ENCODE measurements around the gene PIAS2.

DNA sequence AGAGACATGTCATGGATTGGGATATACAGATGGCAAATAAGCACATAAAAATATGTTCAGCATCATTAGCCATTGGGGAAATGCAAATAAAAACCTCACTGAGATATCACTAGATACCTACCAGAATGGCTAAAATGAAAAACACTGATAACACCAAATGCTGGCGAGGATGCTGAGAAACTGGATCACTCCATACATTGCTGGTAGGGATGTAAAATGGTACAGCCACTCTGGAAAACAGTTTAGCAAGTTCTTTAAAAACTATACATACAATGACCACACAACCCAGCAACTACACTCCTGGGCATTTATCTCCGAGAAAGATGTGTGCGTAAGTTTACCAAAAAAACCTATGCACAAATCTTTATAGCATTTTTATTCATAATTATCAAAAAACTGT is 13.9 kb downstream of the PIAS2 start:
- TF ChIP-seq SREBF2 (CRISPR knock-in tag; IDR thresholded peaks at IDR 0.05): no peak
- no peak for TF ChIP-seq GABPA (tag; conservative IDR thresholded peaks at IDR 0.05; ENCODE audit: low read depth)
- TF ChIP-seq GATAD2A (IDR thresholded peaks at IDR 0.05): no peak
- TF ChIP-seq, protein P1, sequence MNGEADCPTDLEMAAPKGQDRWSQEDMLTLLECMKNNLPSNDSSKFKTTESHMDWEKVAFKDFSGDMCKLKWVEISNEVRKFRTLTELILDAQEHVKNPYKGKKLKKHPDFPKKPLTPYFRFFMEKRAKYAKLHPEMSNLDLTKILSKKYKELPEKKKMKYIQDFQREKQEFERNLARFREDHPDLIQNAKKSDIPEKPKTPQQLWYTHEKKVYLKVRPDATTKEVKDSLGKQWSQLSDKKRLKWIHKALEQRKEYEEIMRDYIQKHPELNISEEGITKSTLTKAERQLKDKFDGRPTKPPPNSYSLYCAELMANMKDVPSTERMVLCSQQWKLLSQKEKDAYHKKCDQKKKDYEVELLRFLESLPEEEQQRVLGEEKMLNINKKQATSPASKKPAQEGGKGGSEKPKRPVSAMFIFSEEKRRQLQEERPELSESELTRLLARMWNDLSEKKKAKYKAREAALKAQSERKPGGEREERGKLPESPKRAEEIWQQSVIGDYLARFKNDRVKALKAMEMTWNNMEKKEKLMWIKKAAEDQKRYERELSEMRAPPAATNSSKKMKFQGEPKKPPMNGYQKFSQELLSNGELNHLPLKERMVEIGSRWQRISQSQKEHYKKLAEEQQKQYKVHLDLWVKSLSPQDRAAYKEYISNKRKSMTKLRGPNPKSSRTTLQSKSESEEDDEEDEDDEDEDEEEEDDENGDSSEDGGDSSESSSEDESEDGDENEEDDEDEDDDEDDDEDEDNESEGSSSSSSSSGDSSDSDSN (IDR thresholded peaks at IDR 0.05; ENCODE audit: borderline replicate concordance in 1 of 2, low read depth in 2 of 2, low read length in 2 of 2): no peak
- no peak for TF ChIP-seq RFX5 (IDR thresholded peaks at IDR 0.05; ENCODE audit: low read depth, low read length)
- no peak for TF ChIP-seq ZNF24 (IDR thresholded peaks at IDR 0.05)
- TF ChIP-seq NR2C2 (CRISPR knock-in tag; IDR thresholded peaks at IDR 0.05): no peak
- TF ChIP-seq NR2C2 (tag; IDR thresholded peaks at IDR 0.05): no peak
